Endothelial cell of umbilical vein (primary cell): Measurements from ENCODE around the gene GLT8D1. TPM values are rescaled to one million over a fixed set of nuclear protein-coding genes. Genes with fewer than 3 reads are reported as not detected.

Experiments used
- BruUV-seq: library from RNA; stranded (reverse); fragments of 400-500 nt; replicated peaks from 2 replicates; lab custom pipeline; 2021; lab: Mats Ljungman, UMichigan
- CTCF ChIA-PET: fragments of 300-600, 350-600 bp; sonication (Branson Sonifier 250); formaldehyde crosslinking; loops from one replicate; lab custom pipeline; 2021; ENCODE audit warnings: antibody characterized with exemption, inconsistent platforms; lab: Charles Lee
- POLR2A ChIA-PET: fragments of 300-600, 350-600 bp; sonication (Branson Sonifier 250); formaldehyde crosslinking; loops from one replicate; lab custom pipeline; 2021; ENCODE audit warnings: antibody characterized with exemption, inconsistent platforms; lab: Charles Lee
- DNase-seq: peaks from one replicate; pipeline ENCODE4 v3.0.0-alpha.2; 2011; ENCODE audit warnings: low read depth, low spot score
- FAIRE-seq: peaks from 2 replicates; lab custom pipeline; 2011; peaks lifted over from hg19 to GRCh38; lab: Jason Lieb, UNC
- H2AFZ ChIP-seq: 2 replicates; pipeline ENCODE4 v1.6.0; 2012; ENCODE audit warnings: low read depth, low read length, control low read depth, inconsistent platforms
- H3K27ac ChIP-seq: 2 replicates; pipeline ENCODE4 v1.5.1; 2011; ENCODE audit warnings: low read depth, mild to moderate bottlenecking, control low read depth, low read length, moderate library complexity; ENCODE audit not compliant: insufficient read depth
- H3K27me3 ChIP-seq, 2 experiments: 2 replicates each; pipeline versions ENCODE4 v1.6.0 to v1.6.1; 2011; ENCODE audit warnings: low read length in 2 of 2, mixed read lengths in 1 of 2; ENCODE audit not compliant: control insufficient read depth in 2 of 2, insufficient read depth in 2 of 2
- H3K36me3 ChIP-seq, 2 experiments: 2 replicates in 1 of 2; 3 replicates in 1 of 2; pipeline ENCODE4 v1.5.1; 2011; ENCODE audit warnings: low read length in 2 of 2, mild to moderate bottlenecking in 1 of 2, moderate library complexity in 1 of 2; ENCODE audit not compliant: control insufficient read depth in 2 of 2, insufficient read depth in 2 of 2; ENCODE audit errors: extremely low read depth in 1 of 2
- H3K4me1 ChIP-seq: 3 replicates; pipeline ENCODE4 v1.5.1; 2011; ENCODE audit warnings: mild to moderate bottlenecking, low read length; ENCODE audit not compliant: control insufficient read depth, insufficient read depth; ENCODE audit errors: extremely low read depth
- H3K4me2 ChIP-seq: 2 replicates; pipeline ENCODE4 v1.6.1; 2011; ENCODE audit warnings: low read length, control low read depth, mixed read lengths; ENCODE audit not compliant: insufficient read depth
- H3K4me3 ChIP-seq, 3 experiments: fragments of 200-600 bp in 1 of 3; sonication (generic), shearing (Covaris generic) in 1 of 3; replicated peaks in 1 of 3; 2 replicates each; pipeline ENCODE4 v1.5.1; 2011 to 2016; ENCODE audit warnings: control low read depth in 3 of 3, low read length in 3 of 3, mild to moderate bottlenecking in 2 of 3, inconsistent platforms in 1 of 3, low read depth in 1 of 3, moderate library complexity in 1 of 3; ENCODE audit not compliant: insufficient read depth in 1 of 3
- H3K79me2 ChIP-seq: 2 replicates; pipeline ENCODE4 v1.6.0; 2012; ENCODE audit warnings: low read length, inconsistent platforms; ENCODE audit not compliant: control insufficient read depth, insufficient read depth
- H3K9ac ChIP-seq: replicated peaks from 2 replicates; pipeline ENCODE3; 2011; ENCODE audit warnings: low read length, control low read depth; ENCODE audit not compliant: insufficient read depth; ENCODE audit errors: extremely low read depth
- H3K9me1 ChIP-seq: replicated peaks from 3 replicates; pipeline ENCODE4 v1.6.0; 2011; ENCODE audit warnings: mild to moderate bottlenecking, low read length; ENCODE audit not compliant: control insufficient read depth, insufficient read depth; ENCODE audit errors: extremely low read depth
- H3K9me3 ChIP-seq: replicated peaks from 2 replicates; pipeline ENCODE4 v1.5.1; 2012; ENCODE audit warnings: low read length, inconsistent platforms; ENCODE audit not compliant: control insufficient read depth, insufficient read depth
- H4K20me1 ChIP-seq: replicated peaks from 2 replicates; pipeline ENCODE3; 2011; ENCODE audit warnings: mild to moderate bottlenecking, low read length; ENCODE audit not compliant: control insufficient read depth, insufficient read depth; ENCODE audit errors: extremely low read depth
- EZH2 ChIP-seq: IDR thresholded peaks from 2 replicates; pipeline ENCODE4 v1.6.1; 2012; ENCODE audit warnings: borderline replicate concordance, low read depth, mild to moderate bottlenecking, moderate library complexity, low read length, inconsistent platforms; ENCODE audit not compliant: severe bottlenecking
- FOS ChIP-seq: IDR thresholded peaks from 2 replicates; pipeline ENCODE4 v1.6.1; 2011; ENCODE audit warnings: mild to moderate bottlenecking, low read length, moderate library complexity, borderline replicate concordance; ENCODE audit not compliant: insufficient read depth
- GATA2 ChIP-seq: IDR thresholded peaks from 2 replicates; pipeline ENCODE4 v1.7.0; 2011; ENCODE audit warnings: low read depth, mild to moderate bottlenecking, moderate library complexity, mixed read lengths, low read length; ENCODE audit not compliant: insufficient read length, insufficient read depth
- JUN ChIP-seq: IDR thresholded peaks from 2 replicates; pipeline ENCODE4 v1.6.1; 2011; ENCODE audit warnings: borderline replicate concordance, low read depth; ENCODE audit not compliant: insufficient read length, insufficient read depth
- MYC ChIP-seq: IDR thresholded peaks from one replicate; pipeline ENCODE4 v1.6.1; 2011; ENCODE audit warnings: mild to moderate bottlenecking, low read depth, low read length
- POLR2A ChIP-seq: IDR thresholded peaks from 2 replicates; pipeline ENCODE4 v1.6.1; 2012; ENCODE audit warnings: low read depth, mild to moderate bottlenecking, control low read depth, low read length
- POLR2AphosphoS5 ChIP-seq: IDR thresholded peaks from 2 replicates; pipeline ENCODE4 v1.6.1; 2012; ENCODE audit warnings: low read depth, mild to moderate bottlenecking, control low read depth, low read length, moderate library complexity; ENCODE audit not compliant: insufficient read depth
- dilution Hi-C: fragments of 300-500 bp; cut with MboI; formaldehyde crosslinking; loops from one replicate; pipeline ENCODE4 v1.15.0; 2019; ENCODE audit warnings: low sequenced_read_pairs; ENCODE audit not compliant: extremely low pct_ligation_motif_present
- intact Hi-C: fragments of 100-400 bp; cut with micrococcal nuclease; formaldehyde crosslinking; loops from one replicate; pipeline ENCODE4 v1.10.0; 2022
- polyA plus RNA-seq, 4 experiments: library from polyadenylated mRNA; depleted of rRNA in 3 of 4; stranded (reverse) in 3 of 4; unstranded in 1 of 4; fragments of >200 nt; gene quantifications; 2 replicates each; pipeline versions ENCODE4 v1.2.1 to v1.2.3, GENCODE V29; 2011 to 2012; ENCODE audit warnings: missing spikeins in 1 of 4
- total RNA-seq: library from RNA; stranded (reverse); gene quantifications from 2 replicates; pipeline ENCODE4 v1.2.3, GENCODE V29; 2021
- TF ChIP-seq, protein P1 (sequence below), 2 donors: IDR thresholded peaks; 1 replicate in 1 of 2; 2 replicates in 1 of 2; pipeline ENCODE4 v1.5.1; 2011; ENCODE audit warnings: low read length in 2 of 2, mild to moderate bottlenecking in 2 of 2, moderate library complexity in 2 of 2, control low read depth in 1 of 2, inconsistent platforms in 1 of 2, low read depth in 1 of 2; ENCODE audit not compliant: insufficient read depth in 1 of 2; ENCODE audit errors: extremely low read depth in 1 of 2
- TF ChIP-seq, protein P2 (sequence below): IDR thresholded peaks from 2 replicates; pipeline ENCODE4 v1.6.1; 2011; ENCODE audit not compliant: insufficient read depth, insufficient read length

Gene GLT8D1
- total and polyA plus RNA-seq, 2 donors (not counting 3 experiments of a cell fraction or from before 2014, with no cell fraction given) = 63.7 to 73.5 TPM

DNA sequence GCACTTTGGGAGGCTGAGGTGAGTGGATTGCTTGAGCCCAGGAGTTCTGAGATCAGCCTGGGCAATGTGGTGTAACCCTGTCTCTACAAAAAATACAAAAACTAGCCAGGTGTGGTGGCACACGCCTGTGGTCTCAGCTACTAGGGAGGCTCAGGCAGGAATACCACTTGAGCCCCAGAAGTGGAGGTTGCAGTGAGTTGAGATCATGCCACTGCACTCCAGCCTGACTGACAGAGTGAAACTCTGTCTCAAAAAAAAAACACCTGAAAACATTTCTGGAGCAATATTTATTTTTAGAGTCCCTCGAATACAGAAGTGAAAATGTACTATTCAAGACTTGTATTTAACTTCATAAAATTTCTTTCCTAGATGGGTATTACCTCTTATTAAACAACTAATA lies 4.9 kb upstream of the GLT8D1 start:
- POLR2A ChIA-PET = no interaction called here
- Histone ChIP-seq H3K79me2 (peaks cover 19% of the 10 kb centered on the region), H3K9me3 (no peaks in the 10 kb centered on the region), H3K9me1 (no peaks in the 10 kb centered on the region), H3K36me3 (peaks cover 2 to 10% of the 10 kb centered on the region in 2 experiments), H3K9ac (no peak overlapping the region), H3K4me3 (no peak overlapping the region), H3K4me2 (no peak overlapping the region), H3K27ac (no peak overlapping the region), H3K27me3 (no peaks in the 10 kb centered on the region), H4K20me1 (no peaks in the 10 kb centered on the region), H3K4me1 (peaks cover 11% of the 10 kb centered on the region), H2AFZ (no peak overlapping the region)
- no TSS peak for BruUV-seq
- TF ChIP-seq POLR2A (no peak), FOS (no peak), JUN (no peak), POLR2AphosphoS5 (no peak), EZH2 (no peak), GATA2 (no peak), MYC (no peak)
- TF ChIP-seq, protein P1, sequence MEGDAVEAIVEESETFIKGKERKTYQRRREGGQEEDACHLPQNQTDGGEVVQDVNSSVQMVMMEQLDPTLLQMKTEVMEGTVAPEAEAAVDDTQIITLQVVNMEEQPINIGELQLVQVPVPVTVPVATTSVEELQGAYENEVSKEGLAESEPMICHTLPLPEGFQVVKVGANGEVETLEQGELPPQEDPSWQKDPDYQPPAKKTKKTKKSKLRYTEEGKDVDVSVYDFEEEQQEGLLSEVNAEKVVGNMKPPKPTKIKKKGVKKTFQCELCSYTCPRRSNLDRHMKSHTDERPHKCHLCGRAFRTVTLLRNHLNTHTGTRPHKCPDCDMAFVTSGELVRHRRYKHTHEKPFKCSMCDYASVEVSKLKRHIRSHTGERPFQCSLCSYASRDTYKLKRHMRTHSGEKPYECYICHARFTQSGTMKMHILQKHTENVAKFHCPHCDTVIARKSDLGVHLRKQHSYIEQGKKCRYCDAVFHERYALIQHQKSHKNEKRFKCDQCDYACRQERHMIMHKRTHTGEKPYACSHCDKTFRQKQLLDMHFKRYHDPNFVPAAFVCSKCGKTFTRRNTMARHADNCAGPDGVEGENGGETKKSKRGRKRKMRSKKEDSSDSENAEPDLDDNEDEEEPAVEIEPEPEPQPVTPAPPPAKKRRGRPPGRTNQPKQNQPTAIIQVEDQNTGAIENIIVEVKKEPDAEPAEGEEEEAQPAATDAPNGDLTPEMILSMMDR (IDR thresholded peaks at IDR 0.05; ENCODE audit: extremely low read depth in 1 of 2, insufficient read depth in 1 of 2, low read depth in 1 of 2, low read length in 2 of 2) = no peak
- TF ChIP-seq, protein P2, sequence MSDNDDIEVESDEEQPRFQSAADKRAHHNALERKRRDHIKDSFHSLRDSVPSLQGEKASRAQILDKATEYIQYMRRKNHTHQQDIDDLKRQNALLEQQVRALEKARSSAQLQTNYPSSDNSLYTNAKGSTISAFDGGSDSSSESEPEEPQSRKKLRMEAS = no peak
- intact Hi-C loops = no loop called here
- FAIRE-seq = no peak
- DNase-seq = no peak
- CTCF ChIA-PET = no interaction called here
- dilution Hi-C loops = no loop called here
